ENCODE measurements around the gene ALKBH5.

- TF ChIP-seq POLR2A (IDR thresholded peaks at IDR 0.05) = no peak
- TF ChIP-seq, protein P1, sequence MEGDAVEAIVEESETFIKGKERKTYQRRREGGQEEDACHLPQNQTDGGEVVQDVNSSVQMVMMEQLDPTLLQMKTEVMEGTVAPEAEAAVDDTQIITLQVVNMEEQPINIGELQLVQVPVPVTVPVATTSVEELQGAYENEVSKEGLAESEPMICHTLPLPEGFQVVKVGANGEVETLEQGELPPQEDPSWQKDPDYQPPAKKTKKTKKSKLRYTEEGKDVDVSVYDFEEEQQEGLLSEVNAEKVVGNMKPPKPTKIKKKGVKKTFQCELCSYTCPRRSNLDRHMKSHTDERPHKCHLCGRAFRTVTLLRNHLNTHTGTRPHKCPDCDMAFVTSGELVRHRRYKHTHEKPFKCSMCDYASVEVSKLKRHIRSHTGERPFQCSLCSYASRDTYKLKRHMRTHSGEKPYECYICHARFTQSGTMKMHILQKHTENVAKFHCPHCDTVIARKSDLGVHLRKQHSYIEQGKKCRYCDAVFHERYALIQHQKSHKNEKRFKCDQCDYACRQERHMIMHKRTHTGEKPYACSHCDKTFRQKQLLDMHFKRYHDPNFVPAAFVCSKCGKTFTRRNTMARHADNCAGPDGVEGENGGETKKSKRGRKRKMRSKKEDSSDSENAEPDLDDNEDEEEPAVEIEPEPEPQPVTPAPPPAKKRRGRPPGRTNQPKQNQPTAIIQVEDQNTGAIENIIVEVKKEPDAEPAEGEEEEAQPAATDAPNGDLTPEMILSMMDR (IDR thresholded peaks at IDR 0.05) = no peak
Measured at GRCh38 chr17:18185391-18185790, 1.8 kb downstream of the ALKBH5 start.
